ENCODE data around the gene PROZ.

The PROZ gene

DNA sequence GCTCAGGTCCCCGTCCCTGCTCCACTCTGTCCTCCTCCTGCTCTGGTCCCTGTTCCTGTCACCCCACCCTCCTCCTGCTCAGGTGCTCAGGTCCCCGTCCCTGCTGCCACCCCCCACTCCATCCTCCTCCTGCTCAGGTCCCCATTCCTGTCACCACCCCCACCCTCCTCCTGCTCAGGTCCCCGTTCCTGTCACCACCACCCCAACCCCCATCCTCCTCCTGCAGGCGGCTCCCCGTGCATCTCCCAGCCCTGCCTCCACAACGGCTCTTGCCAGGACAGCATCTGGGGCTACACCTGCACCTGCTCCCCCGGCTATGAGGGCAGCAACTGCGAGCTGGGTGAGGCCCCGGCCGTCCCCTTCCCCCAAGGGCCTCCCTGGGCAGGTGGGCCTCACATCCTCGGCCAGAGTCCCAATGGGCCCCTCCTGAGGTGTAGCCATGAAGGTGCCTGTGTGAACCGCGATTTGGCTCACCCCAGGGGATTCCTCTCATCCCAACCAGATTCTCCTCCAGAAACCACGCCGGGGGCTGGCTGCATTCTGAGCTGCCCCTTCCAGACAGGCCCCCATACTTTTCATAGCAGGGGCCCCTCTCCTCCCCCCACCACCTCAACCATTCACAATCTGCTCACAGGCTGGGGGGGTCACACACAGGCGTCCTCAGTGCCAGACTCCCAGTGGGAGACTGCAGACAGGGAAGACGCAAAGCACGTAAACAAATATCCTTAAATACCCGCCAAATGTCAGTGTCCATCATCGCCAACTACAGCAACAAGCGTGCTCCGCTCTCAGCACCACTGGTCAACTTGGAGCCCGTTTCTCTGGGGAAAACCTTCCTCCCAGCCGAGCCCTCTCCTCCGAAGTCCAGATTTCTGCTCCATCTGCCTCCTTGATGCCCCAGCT, 4.6 kb downstream of the PROZ start:
- Histone ChIP-seq H3K36me3 (no peaks in the 10 kb centered on the region), H3K27me3 (peaks cover 74% of the 10 kb centered on the region), H3K4me1 (ENCODE audit: control insufficient read depth in 1 of 2, insufficient read depth in 1 of 2, low read depth in 1 of 2, low read length in 1 of 2) (no peaks in the 10 kb centered on the region), H3K27ac (no peak overlapping the region), H3K9me3 (no peaks in the 10 kb centered on the region), H3K4me3 (ENCODE audit: low read depth in 1 of 2, low read length in 1 of 2) (no peak overlapping the region)
- TF ChIP-seq, protein P1, sequence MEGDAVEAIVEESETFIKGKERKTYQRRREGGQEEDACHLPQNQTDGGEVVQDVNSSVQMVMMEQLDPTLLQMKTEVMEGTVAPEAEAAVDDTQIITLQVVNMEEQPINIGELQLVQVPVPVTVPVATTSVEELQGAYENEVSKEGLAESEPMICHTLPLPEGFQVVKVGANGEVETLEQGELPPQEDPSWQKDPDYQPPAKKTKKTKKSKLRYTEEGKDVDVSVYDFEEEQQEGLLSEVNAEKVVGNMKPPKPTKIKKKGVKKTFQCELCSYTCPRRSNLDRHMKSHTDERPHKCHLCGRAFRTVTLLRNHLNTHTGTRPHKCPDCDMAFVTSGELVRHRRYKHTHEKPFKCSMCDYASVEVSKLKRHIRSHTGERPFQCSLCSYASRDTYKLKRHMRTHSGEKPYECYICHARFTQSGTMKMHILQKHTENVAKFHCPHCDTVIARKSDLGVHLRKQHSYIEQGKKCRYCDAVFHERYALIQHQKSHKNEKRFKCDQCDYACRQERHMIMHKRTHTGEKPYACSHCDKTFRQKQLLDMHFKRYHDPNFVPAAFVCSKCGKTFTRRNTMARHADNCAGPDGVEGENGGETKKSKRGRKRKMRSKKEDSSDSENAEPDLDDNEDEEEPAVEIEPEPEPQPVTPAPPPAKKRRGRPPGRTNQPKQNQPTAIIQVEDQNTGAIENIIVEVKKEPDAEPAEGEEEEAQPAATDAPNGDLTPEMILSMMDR (IDR thresholded peaks at IDR 0.05), result no peak

DNA sequence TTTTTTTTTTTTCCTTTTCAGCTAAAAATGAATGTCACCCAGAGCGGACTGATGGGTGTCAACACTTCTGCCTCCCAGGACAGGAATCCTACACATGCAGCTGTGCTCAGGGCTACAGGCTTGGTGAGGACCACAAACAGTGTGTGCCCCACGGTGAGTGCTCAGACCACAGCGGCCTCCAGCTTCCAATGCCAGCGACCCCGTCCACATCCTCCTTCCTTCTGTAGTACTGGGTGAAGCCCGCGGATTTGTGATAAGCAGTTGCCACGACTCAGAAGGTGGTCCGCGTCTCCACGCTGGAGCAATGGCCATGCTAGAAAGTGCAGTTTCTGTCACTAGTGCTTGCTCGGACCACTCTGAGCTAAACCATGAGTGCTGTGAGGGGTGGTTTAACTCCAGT, 6.0 kb downstream of the PROZ start:
- TF ChIP-seq, protein P1 (IDR thresholded peaks at IDR 0.05), result no peak
- Histone ChIP-seq H3K4me1 (ENCODE audit: control insufficient read depth in 1 of 2, insufficient read depth in 1 of 2, low read depth in 1 of 2, low read length in 1 of 2) (no peaks in the 10 kb centered on the region), H3K4me3 (ENCODE audit: low read depth in 1 of 2, low read length in 1 of 2) (no peak overlapping the region), H3K27ac (no peak overlapping the region), H3K9me3 (no peaks in the 10 kb centered on the region), H3K36me3 (no peaks in the 10 kb centered on the region), H3K27me3 (peaks cover 69% of the 10 kb centered on the region)

DNA sequence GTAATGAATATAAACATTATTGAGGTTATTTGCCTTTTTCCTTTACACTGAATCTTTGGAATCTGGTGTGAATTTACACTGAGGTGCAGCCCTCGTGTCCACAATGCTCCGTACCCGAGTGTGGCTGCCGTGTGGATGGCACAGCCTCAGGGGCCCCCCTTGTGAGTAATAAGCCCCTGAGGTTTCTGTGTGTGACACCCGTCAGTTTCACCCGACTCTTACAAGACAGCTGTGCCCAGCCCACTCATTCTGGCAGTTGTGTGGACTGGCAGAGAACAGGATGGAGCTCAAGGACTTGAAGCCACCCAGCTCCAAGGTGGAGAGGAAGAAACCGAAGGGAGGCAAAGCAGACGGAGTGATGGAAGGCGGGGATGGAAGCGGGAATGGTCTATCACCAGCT, 7.8 kb downstream of the PROZ start:
- Histone ChIP-seq H3K36me3 (peaks cover 2% of the 10 kb centered on the region), H3K27ac (no peak overlapping the region), H3K9me3 (no peaks in the 10 kb centered on the region), H3K27me3 (peaks cover 53% of the 10 kb centered on the region), H3K4me3 (ENCODE audit: low read depth in 1 of 2, low read length in 1 of 2) (no peak overlapping the region), H3K4me1 (ENCODE audit: control insufficient read depth in 1 of 2, insufficient read depth in 1 of 2, low read depth in 1 of 2, low read length in 1 of 2) (no peaks in the 10 kb centered on the region)
- TF ChIP-seq, protein P1 (IDR thresholded peaks at IDR 0.05), result no peak

DNA sequence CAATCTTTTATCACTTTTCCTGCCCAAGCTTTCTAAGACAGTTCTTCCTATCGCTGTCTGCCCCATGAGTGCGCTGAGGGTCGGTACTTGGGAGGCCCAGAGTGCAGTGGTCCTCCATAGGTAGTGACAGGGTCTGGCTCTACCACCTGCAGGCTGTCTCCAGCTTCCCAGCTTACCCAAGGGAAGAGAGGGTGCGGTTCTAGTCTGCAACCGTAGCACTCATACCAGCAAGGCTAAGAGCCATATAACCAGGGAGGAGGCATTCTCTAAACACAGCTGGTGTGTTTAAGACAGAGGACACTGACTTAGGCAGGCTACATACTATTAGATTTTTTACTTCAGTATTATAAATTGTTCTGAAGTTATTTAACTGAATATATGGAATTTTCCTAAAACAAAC, 8.2 kb downstream of the PROZ start:
- no peaks in the 10 kb centered on the region for H3K4me1 ChIP-seq (ENCODE audit: control insufficient read depth in 1 of 2, insufficient read depth in 1 of 2, low read depth in 1 of 2, low read length in 1 of 2)
- H3K27ac ChIP-seq, result no peak overlapping the region
- H3K27me3 ChIP-seq, result peaks cover 48% of the 10 kb centered on the region
- TF ChIP-seq, protein P1 (IDR thresholded peaks at IDR 0.05), result no peak
- no peak overlapping the region for H3K4me3 ChIP-seq (ENCODE audit: low read depth in 1 of 2, low read length in 1 of 2)
- peaks cover 6% of the 10 kb centered on the region for H3K36me3 ChIP-seq
- H3K9me3 ChIP-seq, result no peaks in the 10 kb centered on the region

DNA sequence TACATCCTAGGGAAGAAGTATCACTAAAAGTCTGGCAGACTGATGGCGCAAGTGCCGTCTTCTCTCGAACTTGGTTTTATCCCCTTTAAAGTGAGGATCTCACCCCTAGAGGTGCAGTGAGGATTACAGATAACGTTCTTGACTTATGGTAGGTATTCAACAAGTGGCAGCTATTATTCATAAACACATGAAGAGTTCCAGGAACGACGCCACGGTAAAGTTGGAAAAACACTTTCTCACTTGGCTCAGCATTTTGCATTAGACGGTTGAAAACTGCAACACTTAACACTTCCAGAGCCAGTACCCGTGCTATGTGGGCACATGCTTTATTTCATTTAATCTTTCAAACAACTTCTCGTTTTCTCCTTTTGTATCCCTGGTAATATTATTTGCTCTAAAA, 8.7 kb downstream of the PROZ start:
- Histone ChIP-seq H3K4me1 (ENCODE audit: control insufficient read depth in 1 of 2, insufficient read depth in 1 of 2, low read depth in 1 of 2, low read length in 1 of 2) (no peaks in the 10 kb centered on the region), H3K27me3 (peaks cover 44% of the 10 kb centered on the region), H3K36me3 (peaks cover 11% of the 10 kb centered on the region), H3K9me3 (no peaks in the 10 kb centered on the region), H3K27ac (no peak overlapping the region), H3K4me3 (ENCODE audit: low read depth in 1 of 2, low read length in 1 of 2) (no peak overlapping the region)
- TF ChIP-seq, protein P1 (IDR thresholded peaks at IDR 0.05), result no peak

All from neutrophil (primary cell).